ENCODE results near the gene EMID1.

- TF ChIP-seq CTBP1 (IDR thresholded peaks at IDR 0.05; ENCODE audit: borderline replicate concordance) = no peak
- TF ChIP-seq FOXM1 (IDR thresholded peaks at IDR 0.05; ENCODE audit: borderline replicate concordance) = no peak
- no peak for TF ChIP-seq FOXK2 (IDR thresholded peaks at IDR 0.05)
- no peak for TF ChIP-seq TARDBP (IDR thresholded peaks at IDR 0.05)
- no peak for TF ChIP-seq BHLHE40 (IDR thresholded peaks at IDR 0.05; ENCODE audit: borderline replicate concordance)
- no peak for TF ChIP-seq SP1 (IDR thresholded peaks at IDR 0.05)
- no peak for TF ChIP-seq FOXA1 (IDR thresholded peaks at IDR 0.05)
- no peak for TF ChIP-seq ELF4 (IDR thresholded peaks at IDR 0.05)
- no peak for TF ChIP-seq ARNT (IDR thresholded peaks at IDR 0.05)
- TF ChIP-seq PKNOX1 (IDR thresholded peaks at IDR 0.05) = no peak
- TF ChIP-seq SUZ12 (IDR thresholded peaks at IDR 0.05) = no peak
- TF ChIP-seq HDGF (IDR thresholded peaks at IDR 0.05; ENCODE audit: borderline replicate concordance) = no peak
Observed at GRCh38 chr22:29299136-29299900, 93.6 kb downstream of the EMID1 start.

Data from HEK293T (cell line).